ENCODE results near the gene EIF6.
"Not testable (repeated sequence)": the region's sequence is repeated elsewhere in the genome, so short reads cannot be mapped to it uniquely, and the experiment has no call there.

EIF6 gene

DNA sequence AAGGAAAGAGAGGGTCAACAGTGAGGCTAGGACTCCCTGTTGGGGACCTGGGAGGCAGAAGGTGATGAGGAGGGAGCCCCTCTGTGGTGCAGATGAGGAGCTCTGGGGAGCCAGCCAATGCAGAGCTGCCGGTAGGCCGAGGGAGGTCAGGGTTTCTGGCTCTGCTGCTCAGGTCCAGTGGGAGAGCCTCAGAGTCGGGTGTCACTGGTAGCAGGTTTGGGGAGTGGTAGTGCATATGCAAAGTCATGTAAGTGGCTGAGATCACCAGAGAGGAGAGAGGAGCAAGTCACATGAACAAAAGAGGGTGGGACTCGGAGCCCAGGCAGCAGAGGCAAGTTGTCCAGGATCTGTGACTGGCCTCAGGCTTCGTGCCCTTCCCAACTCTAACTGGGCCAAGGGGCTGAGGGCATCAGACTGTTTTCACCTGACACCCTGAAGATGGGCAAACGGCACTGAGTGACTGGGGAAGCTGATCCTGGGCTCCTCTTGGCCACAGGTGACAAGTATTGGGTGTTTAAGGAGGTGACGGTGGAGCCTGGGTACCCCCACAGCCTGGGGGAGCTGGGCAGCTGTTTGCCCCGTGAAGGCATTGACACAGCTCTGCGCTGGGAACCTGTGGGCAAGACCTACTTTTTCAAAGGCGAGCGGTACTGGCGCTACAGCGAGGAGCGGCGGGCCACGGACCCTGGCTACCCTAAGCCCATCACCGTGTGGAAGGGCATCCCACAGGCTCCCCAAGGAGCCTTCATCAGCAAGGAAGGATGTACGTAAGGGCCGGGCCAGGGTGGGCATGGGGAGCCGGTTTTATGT lies 13.3 kb downstream of the EIF6 start:
- no peaks in the 10 kb centered on the region for H3K9me3 ChIP-seq (ENCODE audit: insufficient read depth, low read length)
- no peak overlapping the region for H3K4me3 ChIP-seq (ENCODE audit: insufficient read length, low read depth)
- no peak overlapping the region for H3K9ac ChIP-seq (ENCODE audit: insufficient read length, low read depth)
- no peaks in the 10 kb centered on the region for H3K27me3 ChIP-seq (ENCODE audit: insufficient read depth, insufficient read length)
- peaks cover 87% of the 10 kb centered on the region for H3K36me3 ChIP-seq (ENCODE audit: insufficient read depth, insufficient read length, low read length)
- no peak for DNase-seq (ENCODE audit: low read depth, low spot score)
- TF ChIP-seq ZNF274 (IDR thresholded peaks at IDR 0.05; ENCODE audit: low read depth, low read length) (no peak), SUZ12 (IDR thresholded peaks at IDR 0.05; ENCODE audit: extremely low read depth, insufficient read depth, insufficient read length) (no peak), YY1 (IDR thresholded peaks at IDR 0.05; ENCODE audit: insufficient read depth, insufficient read length) (no peak)
- peaks cover 38% of the 10 kb centered on the region for H3K4me1 ChIP-seq (ENCODE audit: insufficient read depth, insufficient read length)

GRCh38 chr20:35270021-35270902 lies 14.3 kb downstream of the EIF6 start:
- no peaks in the 10 kb centered on the region for H3K9me3 ChIP-seq (ENCODE audit: insufficient read depth, low read length)
- no peak overlapping the region for H3K4me3 ChIP-seq (ENCODE audit: insufficient read length, low read depth)
- peaks cover 81% of the 10 kb centered on the region for H3K36me3 ChIP-seq (ENCODE audit: insufficient read depth, insufficient read length, low read length)
- no peaks in the 10 kb centered on the region for H3K27me3 ChIP-seq (ENCODE audit: insufficient read depth, insufficient read length)
- peaks cover 30% of the 10 kb centered on the region for H3K4me1 ChIP-seq (ENCODE audit: insufficient read depth, insufficient read length)
- TF ChIP-seq ZNF274 (IDR thresholded peaks at IDR 0.05; ENCODE audit: low read depth, low read length) (no peak), SUZ12 (IDR thresholded peaks at IDR 0.05; ENCODE audit: extremely low read depth, insufficient read depth, insufficient read length) (no peak), YY1 (IDR thresholded peaks at IDR 0.05; ENCODE audit: insufficient read depth, insufficient read length) (no peak)
- peak overlapping the region; percentile 13 for H3K9ac ChIP-seq (ENCODE audit: insufficient read length, low read depth)
- DNase-seq (ENCODE audit: low read depth, low spot score), result no peak

DNA sequence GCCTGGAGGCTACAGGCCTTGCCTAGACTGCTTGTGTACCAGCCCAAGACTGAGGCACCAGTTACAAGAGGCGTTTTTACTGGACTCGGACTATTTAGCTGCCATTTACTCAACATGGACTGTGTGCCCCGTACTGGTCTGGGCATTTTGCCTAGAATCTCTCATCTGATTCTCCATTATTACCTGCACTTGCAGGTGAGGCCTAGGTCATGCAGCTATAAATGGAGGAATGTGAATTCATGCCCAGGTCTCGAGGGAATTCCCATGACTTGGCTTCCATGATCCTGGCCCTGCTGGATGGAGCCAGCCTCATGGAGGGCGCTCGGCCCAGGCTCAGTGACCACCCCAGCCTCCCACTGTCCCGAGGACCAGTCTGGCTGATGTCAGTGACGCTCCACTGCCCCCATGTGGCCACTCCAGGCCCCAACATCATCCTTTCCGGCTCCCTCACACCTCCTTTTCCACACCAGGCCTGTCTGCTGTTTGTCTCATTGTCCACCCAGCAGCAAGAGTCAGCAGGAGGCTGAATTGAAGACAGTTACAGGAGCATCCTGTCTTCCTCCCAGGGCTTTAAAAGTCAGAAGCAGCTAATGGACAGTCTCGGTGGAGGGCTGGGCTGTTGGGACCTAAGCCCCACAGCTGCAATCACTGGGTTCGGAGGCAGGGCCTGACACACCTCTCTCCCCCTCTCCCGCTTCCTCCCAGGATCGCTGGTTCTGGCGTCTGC lies 15.4 kb downstream of the EIF6 start:
- Histone ChIP-seq H3K9me3 (ENCODE audit: insufficient read depth, low read length) (no peaks in the 10 kb centered on the region), H3K27me3 (ENCODE audit: insufficient read depth, insufficient read length) (no peaks in the 10 kb centered on the region), H3K4me3 (ENCODE audit: insufficient read length, low read depth) (no peak overlapping the region), H3K4me1 (ENCODE audit: insufficient read depth, insufficient read length) (peaks cover 34% of the 10 kb centered on the region), H3K36me3 (ENCODE audit: insufficient read depth, insufficient read length, low read length) (peaks cover 71% of the 10 kb centered on the region), H3K9ac (ENCODE audit: insufficient read length, low read depth) (peak overlapping the region; percentile 34)
- TF ChIP-seq ZNF274 (IDR thresholded peaks at IDR 0.05; ENCODE audit: low read depth, low read length), result no peak
- TF ChIP-seq YY1 (IDR thresholded peaks at IDR 0.05; ENCODE audit: insufficient read depth, insufficient read length), result no peak
- no peak for TF ChIP-seq SUZ12 (IDR thresholded peaks at IDR 0.05; ENCODE audit: extremely low read depth, insufficient read depth, insufficient read length)
- DNase-seq (ENCODE audit: low read depth, low spot score), result peak; percentile 80

DNA sequence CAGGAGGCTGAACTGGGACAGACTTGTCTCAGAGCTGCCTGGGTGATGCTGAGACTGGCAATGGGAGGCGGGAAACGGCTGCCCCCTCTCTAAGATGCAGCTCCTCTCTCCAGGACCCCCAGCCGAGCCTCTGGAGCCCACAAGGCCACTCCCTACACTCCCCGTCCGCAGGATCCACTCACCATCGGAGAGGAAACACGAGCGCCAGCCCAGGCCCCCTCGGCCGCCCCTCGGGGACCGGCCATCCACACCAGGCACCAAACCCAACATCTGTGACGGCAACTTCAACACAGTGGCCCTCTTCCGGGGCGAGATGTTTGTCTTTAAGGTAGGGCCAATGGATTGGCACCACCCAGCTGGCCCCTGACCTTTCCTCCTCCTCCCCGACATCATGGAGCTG lies 17.5 kb downstream of the EIF6 start:
- peaks cover 43% of the 10 kb centered on the region for H3K4me1 ChIP-seq (ENCODE audit: insufficient read depth, insufficient read length)
- peaks cover 52% of the 10 kb centered on the region for H3K36me3 ChIP-seq (ENCODE audit: insufficient read depth, insufficient read length, low read length)
- H3K4me3 ChIP-seq (ENCODE audit: insufficient read length, low read depth), result no peak overlapping the region
- no peak overlapping the region for H3K9ac ChIP-seq (ENCODE audit: insufficient read length, low read depth)
- no peaks in the 10 kb centered on the region for H3K27me3 ChIP-seq (ENCODE audit: insufficient read depth, insufficient read length)
- no peak for DNase-seq (ENCODE audit: low read depth, low spot score)
- no peaks in the 10 kb centered on the region for H3K9me3 ChIP-seq (ENCODE audit: insufficient read depth, low read length)
- TF ChIP-seq YY1 (IDR thresholded peaks at IDR 0.05; ENCODE audit: insufficient read depth, insufficient read length), result no peak
- no peak for TF ChIP-seq ZNF274 (IDR thresholded peaks at IDR 0.05; ENCODE audit: low read depth, low read length)
- TF ChIP-seq SUZ12 (IDR thresholded peaks at IDR 0.05; ENCODE audit: extremely low read depth, insufficient read depth, insufficient read length), result no peak

- peaks cover 29% of the 10 kb centered on the region for H3K36me3 ChIP-seq (ENCODE audit: insufficient read depth, insufficient read length, low read length)
- no peaks in the 10 kb centered on the region for H3K27me3 ChIP-seq (ENCODE audit: insufficient read depth, insufficient read length)
- no peak for DNase-seq (ENCODE audit: low read depth, low spot score)
- no peak overlapping the region for H3K4me3 ChIP-seq (ENCODE audit: insufficient read length, low read depth)
- TF ChIP-seq YY1 (IDR thresholded peaks at IDR 0.05; ENCODE audit: insufficient read depth, insufficient read length) (no peak), ZNF274 (IDR thresholded peaks at IDR 0.05; ENCODE audit: low read depth, low read length) (no peak), SUZ12 (IDR thresholded peaks at IDR 0.05; ENCODE audit: extremely low read depth, insufficient read depth, insufficient read length) (no peak)
- no peaks in the 10 kb centered on the region for H3K9me3 ChIP-seq (ENCODE audit: insufficient read depth, low read length)
- H3K4me1 ChIP-seq (ENCODE audit: insufficient read depth, insufficient read length), result peaks cover 44% of the 10 kb centered on the region
- no peak overlapping the region for H3K9ac ChIP-seq (ENCODE audit: insufficient read length, low read depth)
Observed at GRCh38 chr20:35264755-35265154, 19.8 kb downstream of the EIF6 start.

DNA sequence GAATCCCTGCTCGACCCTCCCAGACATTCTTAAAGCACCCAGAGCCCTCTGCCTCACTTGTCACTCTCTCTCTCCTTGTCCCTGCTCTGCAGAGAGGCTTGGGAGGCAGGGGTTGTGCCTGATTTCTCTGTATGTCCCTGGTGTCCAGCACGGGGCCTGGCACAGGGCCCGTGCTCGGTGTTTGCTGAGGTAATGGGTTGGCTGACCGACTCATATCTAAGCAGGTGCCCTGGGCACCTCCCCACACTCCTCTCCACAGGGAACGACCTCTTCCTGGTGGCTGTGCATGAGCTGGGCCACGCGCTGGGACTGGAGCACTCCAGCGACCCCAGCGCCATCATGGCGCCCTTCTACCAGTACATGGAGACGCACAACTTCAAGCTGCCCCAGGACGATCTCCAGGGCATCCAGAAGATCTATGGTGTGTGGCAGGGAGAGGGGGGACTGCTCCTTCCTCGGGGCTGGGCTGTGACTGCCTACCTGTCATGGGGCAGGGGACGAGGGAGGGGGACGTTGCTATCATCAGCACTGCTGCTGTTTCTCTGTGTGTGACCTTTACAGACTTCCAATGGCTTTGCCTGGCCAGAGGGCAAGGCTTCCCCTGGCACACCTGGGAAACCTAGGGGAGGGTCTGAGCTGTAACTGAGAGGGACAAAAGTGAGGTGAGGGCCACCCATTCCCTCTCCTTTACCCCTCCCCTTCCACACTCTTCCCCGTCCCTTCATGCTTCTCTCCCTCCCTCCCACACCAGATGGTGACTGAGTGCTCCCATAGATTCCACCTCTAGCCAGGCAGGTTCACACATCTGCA lies 20.8 kb downstream of the EIF6 start:
- Histone ChIP-seq H3K9me3 (ENCODE audit: insufficient read depth, low read length) (no peaks in the 10 kb centered on the region), H3K4me1 (ENCODE audit: insufficient read depth, insufficient read length) (peaks cover 37% of the 10 kb centered on the region), H3K4me3 (ENCODE audit: insufficient read length, low read depth) (peak overlapping the region; percentile 44), H3K9ac (ENCODE audit: insufficient read length, low read depth) (peak overlapping the region; percentile 91), H3K27me3 (ENCODE audit: insufficient read depth, insufficient read length) (no peaks in the 10 kb centered on the region), H3K36me3 (ENCODE audit: insufficient read depth, insufficient read length, low read length) (peaks cover 23% of the 10 kb centered on the region)
- TF ChIP-seq ZNF274 (IDR thresholded peaks at IDR 0.05; ENCODE audit: low read depth, low read length) (no peak), YY1 (IDR thresholded peaks at IDR 0.05; ENCODE audit: insufficient read depth, insufficient read length) (no peak), SUZ12 (IDR thresholded peaks at IDR 0.05; ENCODE audit: extremely low read depth, insufficient read depth, insufficient read length) (no peak)
- DNase-seq (ENCODE audit: low read depth, low spot score), result no peak

GRCh38 chr20:35262731-35263531 lies 21.6 kb downstream of the EIF6 start:
- peaks cover 34% of the 10 kb centered on the region for H3K4me1 ChIP-seq (ENCODE audit: insufficient read depth, insufficient read length)
- DNase-seq (ENCODE audit: low read depth, low spot score), result peak; percentile 94
- H3K9me3 ChIP-seq (ENCODE audit: insufficient read depth, low read length); H3K27me3 ChIP-seq (ENCODE audit: insufficient read depth, insufficient read length): not testable (repeated sequence)
- peak overlapping the region; percentile 91 for H3K9ac ChIP-seq (ENCODE audit: insufficient read length, low read depth)
- peak overlapping the region; percentile 44 for H3K4me3 ChIP-seq (ENCODE audit: insufficient read length, low read depth)
- peaks cover 17% of the 10 kb centered on the region for H3K36me3 ChIP-seq (ENCODE audit: insufficient read depth, insufficient read length, low read length)

GRCh38 chr20:35262321-35262720 lies 22.3 kb downstream of the EIF6 start:
- H3K36me3 ChIP-seq (ENCODE audit: insufficient read depth, insufficient read length, low read length), result peaks cover 10% of the 10 kb centered on the region
- H3K4me3 ChIP-seq (ENCODE audit: insufficient read length, low read depth), result not testable (repeated sequence)

More at GRCh38 chr20:35262321-35262720, 22.3 kb downstream of the EIF6 start:
- DNase-seq (ENCODE audit: low read depth, low spot score); H3K27me3 ChIP-seq (ENCODE audit: insufficient read depth, insufficient read length); H3K9me3 ChIP-seq (ENCODE audit: insufficient read depth, low read length); H3K9ac ChIP-seq (ENCODE audit: insufficient read length, low read depth): not testable (repeated sequence)
- peaks cover 33% of the 10 kb centered on the region for H3K4me1 ChIP-seq (ENCODE audit: insufficient read depth, insufficient read length)

Measured in NT2/D1 (cell line).